GM21825 (cell line): Measurements from ENCODE around the gene SUPT5H.
A peak's percentile ranks its signal among the peaks of the same experiment; 100 is the strongest.

Source experiments
- ATAC-seq: cut with Tn5 transposase; IDR thresholded peaks from one replicate; pipeline ENCODE4 v1.9.1; 2021; ENCODE audit warnings: mild to moderate bottlenecking, moderate library complexity; ENCODE audit not compliant: unreplicated experiment

SUPT5H gene

DNA sequence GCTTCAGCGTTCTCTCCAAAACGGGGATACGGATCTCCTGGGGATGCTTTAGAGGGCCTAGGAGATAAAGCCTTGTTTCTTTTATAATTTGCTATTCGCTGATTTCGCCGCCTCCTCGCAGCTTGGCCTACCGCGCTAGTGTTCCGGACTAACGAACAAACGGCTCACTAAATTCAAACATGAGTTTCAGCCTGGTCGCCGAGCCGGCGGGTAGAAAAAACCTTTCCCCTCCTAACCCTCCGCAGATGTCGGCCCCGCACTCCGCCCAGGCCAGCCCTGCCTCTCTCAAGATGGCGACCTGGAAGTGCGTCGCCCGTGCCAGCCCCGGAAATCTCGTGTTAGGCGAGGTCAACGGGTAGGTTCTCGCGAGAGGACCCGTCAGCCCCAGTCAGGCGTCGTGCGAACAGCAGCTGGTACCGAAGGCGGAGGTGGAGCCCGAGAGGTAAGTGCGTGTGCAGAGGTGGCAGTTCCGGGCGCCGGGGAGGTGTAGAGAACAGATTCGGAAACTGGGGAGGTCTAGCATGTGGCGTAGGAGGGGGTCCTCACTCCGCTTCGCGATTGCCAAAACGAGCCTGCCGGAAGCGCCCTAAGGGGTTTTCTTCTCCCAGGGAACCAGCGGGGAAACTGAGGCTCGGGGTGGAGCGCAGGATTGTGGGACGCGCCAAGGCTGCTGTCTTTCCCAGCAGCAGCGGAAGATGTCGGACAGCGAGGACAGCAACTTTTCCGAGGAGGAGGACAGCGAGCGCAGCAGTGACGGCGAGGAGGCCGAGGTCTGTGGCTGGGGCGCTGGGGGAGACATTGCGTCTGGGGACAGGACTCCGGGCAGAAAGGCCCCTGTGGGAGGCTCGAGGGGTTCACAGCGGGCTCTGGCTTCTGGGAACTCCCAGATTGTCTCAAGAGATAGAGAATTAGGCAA is at the start of gene SUPT5H:
SUPT5H (plus strand) TSS at position 387 of the 916 bp plus-strand sequence; CDS start at position 696, 309 bp downstream.
- peak; percentile 81 for ATAC-seq

DNA sequence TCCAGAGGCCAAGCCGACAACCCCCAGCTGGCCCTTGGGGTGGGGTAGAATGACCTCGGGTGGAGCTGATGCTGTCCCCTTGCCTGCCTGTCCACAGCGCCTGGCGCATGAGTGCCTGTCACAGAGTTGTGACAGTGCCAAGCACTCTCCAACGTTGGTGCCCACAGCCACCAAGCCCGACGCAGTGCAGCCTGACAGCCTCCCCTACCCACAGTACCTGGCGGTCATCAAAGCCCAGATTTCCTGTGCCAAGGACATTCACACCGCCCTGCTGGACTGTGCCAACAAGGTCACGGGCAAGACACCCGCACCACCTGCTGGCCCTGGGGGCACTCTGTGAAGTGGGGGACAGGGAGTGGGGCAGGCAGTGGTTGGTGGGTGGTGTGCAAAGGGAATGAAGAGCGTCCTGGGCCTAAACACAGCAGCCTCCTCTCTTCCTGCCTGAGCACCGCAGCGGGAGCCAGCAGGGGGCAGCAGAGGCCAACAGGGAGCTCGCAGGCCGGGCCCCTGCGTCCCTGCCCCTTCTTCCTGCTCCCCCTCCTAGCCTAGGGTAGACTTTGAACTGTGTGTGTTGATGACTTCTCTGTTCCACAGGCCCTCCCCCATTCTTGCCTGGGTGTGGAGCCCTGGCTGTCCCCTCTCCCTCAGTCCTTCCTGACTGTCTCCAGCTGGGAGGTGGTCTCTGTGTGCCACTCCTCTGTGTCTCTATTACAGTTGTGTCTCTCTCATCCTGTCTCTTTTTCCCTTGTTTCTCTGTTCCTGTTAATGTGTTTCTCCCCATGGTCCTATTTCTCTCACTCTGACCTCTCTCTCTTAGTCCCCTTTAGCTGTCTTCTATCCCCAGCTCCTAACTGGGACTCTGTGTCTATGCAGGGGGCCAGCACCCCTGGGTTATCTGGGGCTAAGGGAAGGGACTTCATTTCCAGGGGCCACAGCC is 47.8 kb upstream of the SUPT5H start:
- no peak for ATAC-seq

DNA sequence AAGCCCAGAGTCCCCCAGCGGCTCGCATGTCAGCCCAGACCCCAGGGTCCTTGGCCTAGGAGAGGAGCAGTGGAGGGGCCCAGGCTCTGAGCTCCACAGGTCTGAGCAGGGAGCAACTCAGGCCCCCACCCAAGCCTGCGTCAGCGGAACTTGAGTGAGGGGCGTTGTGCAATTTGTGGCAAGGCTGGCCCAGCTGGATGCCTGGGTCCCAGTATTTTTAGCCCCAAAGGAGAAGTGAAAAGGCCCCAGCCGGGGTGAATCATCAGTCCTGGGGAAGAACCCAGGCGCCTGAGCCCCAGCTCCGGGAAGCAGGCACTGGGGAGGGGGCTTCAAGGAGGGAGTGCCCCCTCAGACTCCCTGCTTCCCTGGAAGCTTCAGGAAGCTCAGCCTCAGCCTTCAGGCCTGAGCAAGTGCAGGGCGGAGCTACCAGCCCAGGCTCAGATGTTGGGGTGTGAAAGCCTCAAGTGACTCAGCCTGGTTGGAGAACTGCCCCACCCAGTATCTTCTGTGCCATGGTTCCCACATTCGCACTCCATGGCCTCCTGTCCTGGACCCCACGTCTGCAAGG is 47.0 kb upstream of the SUPT5H start:
- ATAC-seq: no peak

DNA sequence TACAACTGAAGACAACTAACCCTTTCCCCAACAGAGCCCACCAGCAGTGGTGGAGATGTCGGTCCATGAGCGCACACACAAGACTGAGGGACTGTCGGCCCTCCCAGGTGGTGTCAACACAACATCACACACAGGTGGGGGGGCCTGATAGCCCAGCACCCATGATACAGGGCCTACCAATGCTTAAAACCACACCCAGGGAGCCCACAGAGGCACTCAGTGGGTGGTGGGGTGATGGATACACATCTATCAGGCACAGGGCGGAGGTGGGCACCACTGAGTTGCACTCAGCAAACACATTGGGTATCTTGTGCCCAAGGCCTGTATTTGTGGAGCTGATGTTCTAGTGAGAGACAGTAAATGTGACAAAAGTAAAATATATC is 45.7 kb upstream of the SUPT5H start:
- no peak for ATAC-seq

DNA sequence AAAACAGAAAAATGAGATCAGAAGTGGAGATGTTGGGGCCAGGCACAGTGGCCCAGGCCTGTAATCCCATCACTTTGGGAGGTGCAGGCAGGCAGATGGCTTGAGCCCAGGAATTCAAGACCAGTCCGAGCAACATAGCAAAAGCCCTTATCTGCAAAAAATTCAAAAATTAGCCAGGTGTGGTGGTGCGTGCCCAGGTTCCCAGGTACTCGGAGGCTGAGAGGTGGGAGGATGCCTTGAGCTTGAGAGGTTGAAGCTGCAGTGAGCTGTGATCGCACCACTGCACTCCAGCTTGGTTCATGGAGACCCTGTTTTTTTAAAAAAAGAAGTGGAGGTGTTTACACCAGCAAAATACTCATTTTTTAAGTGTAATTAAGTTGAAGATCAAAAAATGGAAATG is 45.3 kb upstream of the SUPT5H start:
- no peak for ATAC-seq

- no peak for ATAC-seq
These were observed 44.3 kb upstream of the SUPT5H start for GRCh38 chr19:39401070-39401548.

- no peak for ATAC-seq
These were observed 43.6 kb upstream of the SUPT5H start for GRCh38 chr19:39401549-39402345.

- peak; percentile 22 for ATAC-seq
These were observed 42.8 kb upstream of the SUPT5H start for GRCh38 chr19:39402346-39403300.

DNA sequence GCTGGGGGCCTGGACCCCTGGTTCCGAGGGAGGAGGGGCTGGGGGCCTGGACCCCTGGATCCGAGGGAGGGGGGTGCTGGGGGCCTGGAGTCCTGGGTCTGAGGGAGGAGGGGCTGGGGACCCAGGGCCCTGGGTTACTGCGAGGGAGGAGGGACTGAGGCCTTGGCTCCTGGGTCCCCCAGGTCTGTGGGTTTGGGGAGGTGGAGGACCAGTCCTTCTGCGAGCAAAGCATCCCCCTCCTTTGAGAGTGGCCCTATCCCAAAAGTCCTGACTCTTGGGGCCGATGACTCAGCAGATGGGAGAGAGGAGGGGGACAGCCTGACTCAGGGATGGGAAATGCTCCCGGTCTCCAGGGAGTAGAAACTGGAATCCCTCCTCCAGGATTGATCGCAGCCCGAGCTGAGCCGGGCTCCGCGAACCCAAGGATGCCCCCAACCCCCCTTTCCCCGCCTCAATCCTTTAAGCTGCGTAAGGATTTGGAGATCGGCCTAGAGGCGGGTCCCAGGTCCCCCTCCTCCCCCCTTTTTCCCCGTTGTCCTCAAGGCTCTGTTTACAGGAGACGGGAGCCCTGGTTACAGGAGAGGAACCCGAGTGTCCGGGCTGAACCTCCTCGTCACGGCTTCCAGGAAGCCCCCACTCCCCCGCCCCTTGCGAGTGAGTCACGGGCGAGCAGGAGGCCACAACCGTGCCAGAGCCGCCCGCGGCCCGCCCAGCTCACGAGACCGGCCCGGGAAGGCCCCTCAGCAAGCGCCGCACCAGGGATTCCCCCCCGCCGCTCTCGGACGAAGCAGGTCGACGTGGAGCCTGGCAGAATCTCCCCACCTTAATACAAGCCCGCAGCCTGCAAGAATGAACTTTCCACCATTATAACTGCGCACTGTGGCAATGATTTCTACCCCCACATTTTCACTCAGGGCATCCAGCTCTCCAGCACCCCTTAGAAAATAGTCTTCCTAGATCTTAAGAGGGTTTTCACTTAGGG is 41.8 kb upstream of the SUPT5H start:
- ATAC-seq: peak; percentile 27

DNA sequence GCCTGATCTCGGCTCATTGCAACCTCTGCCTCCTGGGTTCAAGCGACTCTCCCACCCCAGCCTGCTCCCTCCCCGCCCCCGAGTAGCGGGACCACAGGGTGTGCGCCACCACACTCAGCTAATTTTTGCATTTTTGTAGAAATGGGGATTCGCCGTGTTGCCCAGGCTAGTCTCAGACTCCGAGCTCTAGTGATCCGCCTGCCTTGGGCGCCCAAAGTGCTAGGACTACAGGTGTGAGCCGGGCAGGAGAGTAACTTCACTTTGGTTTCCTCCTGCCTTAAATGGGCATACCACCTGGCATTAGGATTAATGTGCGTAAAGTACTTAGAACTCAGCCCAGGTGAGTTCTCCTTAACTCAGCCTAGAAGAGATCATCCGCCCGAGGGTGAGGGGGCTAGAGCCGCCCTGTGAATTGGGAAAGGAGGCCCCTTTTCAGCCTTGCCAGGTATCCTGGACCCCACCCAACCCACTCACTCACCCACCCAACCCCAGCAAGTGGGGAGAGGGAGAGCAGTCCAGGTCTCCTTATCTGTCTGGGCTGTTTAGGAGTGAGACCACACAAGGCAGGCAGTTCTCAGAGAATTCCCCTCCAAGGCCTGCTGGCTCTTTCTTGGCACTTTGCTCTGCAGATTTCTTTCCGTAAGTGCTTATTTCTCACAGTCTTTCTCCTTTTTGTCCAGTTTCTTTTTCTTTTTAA is 40.0 kb upstream of the SUPT5H start:
- ATAC-seq: no peak

DNA sequence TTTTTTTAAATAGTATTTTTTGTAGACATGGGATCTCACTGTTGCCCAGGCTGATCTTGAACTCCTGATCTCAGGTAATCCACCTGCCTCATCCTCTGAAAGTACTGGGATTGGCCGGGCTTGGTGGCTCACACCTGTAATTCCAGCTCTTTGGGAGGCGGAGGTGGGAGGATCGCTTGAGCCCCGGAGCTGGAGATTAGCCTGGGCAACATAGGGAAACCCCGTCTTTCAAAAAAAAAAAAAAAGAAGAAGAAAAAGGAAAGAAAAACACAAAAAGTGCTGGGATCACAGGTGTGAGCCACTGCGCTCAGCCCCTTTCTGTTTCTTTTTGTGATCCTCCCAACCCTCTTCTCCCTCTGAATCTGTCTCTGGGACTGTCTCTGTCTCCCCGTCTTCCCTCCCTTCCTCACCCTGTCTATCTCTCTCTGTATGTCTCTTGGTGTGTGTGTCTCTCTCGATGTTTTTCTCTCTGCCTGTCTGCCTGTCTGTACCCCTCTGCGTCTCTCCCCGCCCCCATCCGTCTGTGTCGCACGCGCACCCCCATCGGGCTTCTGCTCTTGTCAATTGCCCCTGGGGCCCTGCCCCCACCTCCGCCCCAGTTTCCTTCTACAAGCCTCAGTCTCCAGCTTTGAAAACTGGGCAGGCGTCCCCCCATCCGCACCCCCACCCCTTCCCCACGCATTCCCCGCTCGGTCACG is 39.3 kb upstream of the SUPT5H start:
- ATAC-seq: no peak

- ATAC-seq: peak; percentile 10
These were observed 38.5 kb upstream of the SUPT5H start, which contains the start of gene ZFP36 for GRCh38 chr19:39406656-39407409. Gene ZFP36, plus strand, starts transcription at chr19:39406847. Its CDS starts 58 bp downstream, at chr19:39406905.

DNA sequence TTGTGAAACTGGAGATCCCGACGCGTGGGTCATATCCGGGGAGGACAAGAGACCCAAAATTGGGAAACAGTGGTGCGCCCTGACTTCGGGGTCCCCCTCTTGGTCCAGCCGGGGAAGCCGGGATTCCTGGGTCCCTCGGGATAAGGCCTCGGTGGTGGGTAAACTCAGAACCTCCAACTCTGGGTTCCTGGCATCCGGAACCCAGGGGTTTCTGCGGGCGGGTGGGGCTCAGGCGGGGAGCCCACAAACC is 38.0 kb upstream of the SUPT5H start:
- no peak for ATAC-seq

- ATAC-seq: no peak
These were observed 37.6 kb upstream of the SUPT5H start for GRCh38 chr19:39407660-39408391.

DNA sequence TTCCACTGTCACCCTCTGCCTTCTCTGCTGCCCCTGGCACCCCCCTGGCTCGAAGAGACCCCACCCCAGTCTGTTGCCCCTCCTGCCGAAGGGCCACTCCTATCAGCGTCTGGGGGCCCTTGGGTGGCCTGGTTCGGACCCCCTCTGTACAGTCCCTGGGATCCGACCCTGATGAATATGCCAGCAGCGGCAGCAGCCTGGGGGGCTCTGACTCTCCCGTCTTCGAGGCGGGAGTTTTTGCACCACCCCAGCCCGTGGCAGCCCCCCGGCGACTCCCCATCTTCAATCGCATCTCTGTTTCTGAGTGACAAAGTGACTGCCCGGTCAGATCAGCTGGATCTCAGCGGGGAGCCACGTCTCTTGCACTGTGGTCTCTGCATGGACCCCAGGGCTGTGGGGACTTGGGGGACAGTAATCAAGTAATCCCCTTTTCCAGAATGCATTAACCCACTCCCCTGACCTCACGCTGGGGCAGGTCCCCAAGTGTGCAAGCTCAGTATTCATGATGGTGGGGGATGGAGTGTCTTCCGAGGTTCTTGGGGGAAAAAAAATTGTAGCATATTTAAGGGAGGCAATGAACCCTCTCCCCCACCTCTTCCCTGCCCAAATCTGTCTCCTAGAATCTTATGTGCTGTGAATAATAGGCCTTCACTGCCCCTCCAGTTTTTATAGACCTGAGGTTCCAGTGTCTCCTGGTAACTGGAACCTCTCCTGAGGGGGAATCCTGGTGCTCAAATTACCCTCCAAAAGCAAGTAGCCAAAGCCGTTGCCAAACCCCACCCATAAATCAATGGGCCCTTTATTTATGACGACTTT is 36.8 kb upstream of the SUPT5H start:
- ATAC-seq: no peak
